ENCODE measurements around the gene EYS.
"Not testable (repeated sequence)": the region's sequence is repeated elsewhere in the genome, so short reads cannot be mapped to it uniquely, and the experiment has no call there.

The EYS gene

GRCh38 chr6:63926950-63927927 lies 1779.8 kb downstream of the EYS start:
- DNase-seq = no peak

DNA sequence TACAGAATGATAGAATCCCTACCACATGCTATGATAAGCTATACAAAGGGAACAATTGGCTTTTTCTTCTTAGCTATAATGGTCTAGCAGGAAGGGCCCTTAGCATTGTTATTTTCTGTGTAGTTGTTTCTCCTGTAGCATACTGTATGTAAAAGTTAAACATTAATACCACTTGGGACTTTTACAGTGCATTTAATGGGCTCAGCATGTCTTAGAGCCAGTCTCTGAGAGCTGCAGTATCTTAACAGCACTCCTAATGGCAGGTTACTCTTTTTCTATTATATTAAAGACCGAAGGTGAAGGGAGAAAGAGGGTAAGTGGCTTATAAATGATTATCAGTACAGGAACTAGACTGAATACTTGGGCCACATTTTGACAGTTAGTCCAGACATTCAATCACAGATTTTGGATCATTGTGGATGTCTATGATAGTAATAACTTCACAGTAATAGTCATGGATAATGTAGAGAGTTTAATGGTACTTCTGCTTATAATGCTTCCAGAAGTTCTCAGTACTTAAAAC lies 1780.7 kb downstream of the EYS start:
- no peak for DNase-seq

DNA sequence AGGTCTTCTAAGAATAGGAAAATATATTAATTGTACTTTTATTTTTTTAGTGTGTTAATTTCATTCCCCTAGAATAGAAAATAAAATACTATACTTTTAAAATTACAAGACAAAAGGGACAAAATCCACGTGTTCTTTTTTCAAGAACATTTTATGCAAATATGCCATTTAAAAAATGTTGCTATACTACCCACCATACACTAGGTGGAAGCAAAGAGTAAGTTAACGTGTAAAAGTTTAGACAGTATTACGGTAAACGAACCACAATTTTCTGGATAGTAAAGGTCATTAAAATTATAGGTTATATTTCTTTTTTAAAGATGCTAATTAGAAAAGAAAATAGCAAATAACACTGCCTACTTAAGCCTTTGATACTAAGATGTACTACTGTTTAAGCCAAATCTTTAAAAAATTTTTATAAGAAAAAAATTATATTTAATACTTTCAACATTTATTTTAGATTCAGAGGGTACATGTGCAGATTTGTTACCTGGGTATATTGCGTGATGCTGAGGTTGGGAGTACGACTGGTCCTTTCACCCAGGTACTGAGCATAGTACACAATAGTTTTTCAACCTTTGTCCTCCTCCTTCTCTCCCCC lies 1783.8 kb downstream of the EYS start:
- DNase-seq = peak in 2 of 3 experiments; percentile 26 to 62

- DNase-seq = no peak
Measured at GRCh38 chr6:63919556-63920110, 1787.4 kb downstream of the EYS start.

GRCh38 chr6:63912887-63913286 lies 1794.1 kb downstream of the EYS start:
- no peak for DNase-seq

- no peak for DNase-seq
Measured at GRCh38 chr6:63910863-63911551, 1796.0 kb downstream of the EYS start.

GRCh38 chr6:63904650-63905248 lies 1802.3 kb downstream of the EYS start:
- no peak for DNase-seq

DNA sequence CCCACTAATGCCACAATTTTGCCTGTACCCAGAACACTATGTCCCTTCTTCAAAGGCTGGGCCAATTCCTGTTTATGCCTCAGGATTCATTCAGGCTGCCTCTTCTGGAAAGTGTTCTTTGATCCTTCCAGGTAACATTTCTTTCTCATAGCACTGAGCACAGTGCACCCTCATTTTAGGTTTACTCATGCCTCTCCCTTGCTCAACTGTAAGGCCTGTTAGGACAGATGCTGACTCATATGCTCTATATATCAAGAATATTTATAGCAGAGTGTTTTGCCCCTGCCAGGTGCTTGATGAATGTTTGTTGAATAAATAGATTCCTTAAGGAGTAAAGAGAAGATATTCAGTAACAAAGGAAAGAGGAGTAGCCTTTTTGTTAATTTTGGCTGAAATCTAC lies 1807.5 kb downstream of the EYS start:
- peak in 2 of 3 experiments; percentile 43 to 74 for DNase-seq

DNA sequence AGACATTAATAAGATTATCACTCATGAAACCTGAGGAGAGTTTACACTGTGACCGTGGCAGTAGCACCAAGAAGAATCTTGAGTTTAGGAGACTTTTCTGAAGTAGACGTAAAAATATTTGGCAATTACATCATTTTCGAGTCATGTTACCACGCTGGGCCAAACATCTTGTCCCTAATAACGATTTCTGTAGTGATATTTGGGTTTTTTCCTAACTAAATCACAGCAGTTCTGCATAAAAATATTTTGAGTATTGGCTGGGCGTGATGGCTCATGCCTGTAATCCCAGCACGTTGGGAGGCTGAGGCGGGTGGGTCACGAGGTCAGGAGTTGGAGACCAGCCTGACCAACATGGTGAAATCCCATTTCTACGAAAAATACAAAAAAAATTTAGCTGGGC lies 1809.1 kb downstream of the EYS start:
- DNase-seq = no peak

- no peak for DNase-seq
Measured at GRCh38 chr6:63897459-63897858, 1809.6 kb downstream of the EYS start.

GRCh38 chr6:63888416-63888815 lies 1818.6 kb downstream of the EYS start:
- DNase-seq = no peak

DNA sequence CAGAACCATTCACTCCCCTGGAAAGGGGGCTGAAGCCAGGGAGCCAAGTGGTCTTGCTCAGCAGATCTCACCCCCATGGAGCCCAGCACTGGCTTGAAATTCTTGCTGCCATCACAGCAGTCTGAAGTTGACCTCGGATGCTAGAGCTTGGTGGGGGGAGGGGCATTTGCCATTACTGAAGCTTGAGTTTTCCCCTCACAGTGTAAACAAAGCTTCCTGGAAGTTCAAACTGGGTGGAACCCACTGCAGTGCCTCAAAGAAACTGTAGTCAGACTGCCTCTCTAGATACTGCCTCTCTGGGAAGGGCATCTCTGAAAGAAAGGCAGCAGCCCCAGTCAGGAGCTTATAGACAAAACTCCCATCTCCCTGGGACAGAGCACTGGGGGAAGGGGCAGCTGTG lies 1819.2 kb downstream of the EYS start:
- not testable (repeated sequence) for DNase-seq

- DNase-seq = no peak
Measured at GRCh38 chr6:63887002-63887751, 1819.8 kb downstream of the EYS start.

DNA sequence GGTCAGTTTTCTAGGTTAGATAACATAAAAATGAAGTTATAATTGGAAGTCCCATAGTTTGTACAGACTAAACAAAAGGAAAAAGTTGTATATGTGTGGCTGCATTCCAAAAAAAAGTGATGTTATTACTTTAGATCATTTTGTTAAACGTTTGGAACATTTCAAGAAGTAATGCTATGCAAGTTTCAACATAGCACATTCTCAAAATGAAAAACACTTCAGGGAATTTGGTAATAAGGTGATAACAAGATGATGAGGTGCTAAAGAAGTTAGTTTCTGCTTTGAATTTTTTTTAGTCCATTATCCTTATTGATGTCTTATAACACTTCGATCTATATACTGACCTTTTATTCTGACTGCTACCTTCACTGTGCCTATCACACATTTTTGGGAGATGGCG lies 1820.7 kb downstream of the EYS start:
- no peak for DNase-seq

GRCh38 chr6:63883597-63883996 lies 1823.4 kb downstream of the EYS start:
- DNase-seq = no peak

GRCh38 chr6:63882208-63882607 lies 1824.8 kb downstream of the EYS start:
- DNase-seq = no peak

- no peak for DNase-seq
Measured at GRCh38 chr6:63881791-63882190, 1825.2 kb downstream of the EYS start.

- no peak for DNase-seq
Measured at GRCh38 chr6:63872233-63872632, 1834.8 kb downstream of the EYS start.

GRCh38 chr6:63868351-63868750 lies 1838.7 kb downstream of the EYS start:
- DNase-seq = no peak

DNA sequence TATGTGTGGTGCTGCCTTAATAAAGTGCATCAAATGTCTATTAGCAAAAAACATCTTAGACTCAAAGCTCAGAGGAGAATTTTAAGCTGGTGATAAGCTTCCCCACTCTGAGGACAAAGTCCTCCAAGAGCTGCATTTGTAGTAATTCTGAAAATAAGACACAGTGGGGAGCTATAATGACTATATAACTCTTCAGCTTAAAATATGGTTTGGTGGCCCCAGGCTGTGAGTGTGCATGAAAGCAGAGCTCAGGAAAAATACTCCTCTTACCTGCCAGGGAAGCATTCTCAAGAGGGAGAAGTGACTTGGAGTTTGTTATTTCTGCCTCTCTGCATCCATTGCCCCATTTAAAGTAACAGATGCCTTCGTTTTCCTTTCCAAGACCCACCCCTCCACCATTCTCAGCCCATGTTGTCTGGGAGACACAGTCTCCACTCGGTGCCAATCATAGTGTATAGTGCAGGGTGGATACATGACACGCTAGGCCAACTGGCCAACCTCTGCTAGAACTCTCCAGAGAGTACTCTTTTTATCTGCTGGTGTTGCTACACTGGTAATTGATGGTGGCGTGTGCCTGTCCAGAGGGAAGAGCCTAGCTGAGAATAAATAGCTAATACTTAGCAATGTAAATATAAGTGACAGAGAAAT lies 1842.2 kb downstream of the EYS start:
- DNase-seq = peak in 2 of 3 experiments; percentile 4 to 39

- DNase-seq = no peak
Measured at GRCh38 chr6:63864061-63864460, 1843.0 kb downstream of the EYS start.
